ENCODE measurements around the gene ABCD1.

DNA sequence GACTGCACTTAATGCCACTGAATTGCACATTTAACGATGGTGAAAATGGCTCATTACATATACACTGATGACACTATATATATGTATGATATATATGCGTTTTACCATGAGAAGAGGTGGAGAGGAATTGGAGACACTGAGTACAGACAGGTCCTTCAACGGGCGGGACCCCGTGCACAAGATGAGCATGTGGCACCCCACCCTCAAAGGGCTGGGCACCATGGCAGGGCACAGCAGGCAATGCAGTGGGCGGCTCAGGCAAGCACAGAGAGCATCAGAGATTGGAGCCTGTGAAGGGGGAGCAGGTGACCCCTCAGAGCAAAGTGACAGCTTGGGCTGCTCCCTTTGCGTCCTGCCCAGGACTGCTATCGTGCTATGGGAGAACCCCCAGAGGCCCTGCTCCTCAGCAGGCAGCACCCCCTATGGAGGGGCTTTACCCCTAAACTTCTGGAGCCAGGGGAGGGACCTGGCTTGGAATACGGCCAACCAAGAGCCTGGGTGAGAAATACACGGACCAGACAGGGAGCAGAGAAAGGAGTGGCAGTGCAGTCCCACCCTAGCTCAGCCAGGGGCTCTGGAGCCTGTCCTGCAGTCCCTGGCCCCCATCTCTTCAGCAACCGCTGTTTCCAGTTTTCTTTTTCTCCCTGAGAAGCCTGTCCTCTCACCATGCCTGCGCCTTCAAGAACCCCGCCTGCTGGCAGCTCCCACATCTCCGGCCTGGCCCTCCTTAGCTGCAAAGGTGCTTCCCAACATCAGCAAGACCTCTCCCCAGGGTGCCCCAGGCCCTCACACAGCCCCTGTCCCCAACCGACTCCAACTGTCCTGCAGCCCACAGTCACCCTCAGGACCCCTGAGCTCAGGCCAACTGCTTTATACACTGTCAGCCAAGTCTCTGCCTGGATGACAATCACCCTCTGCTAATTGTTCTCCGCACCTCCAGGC lies 26.5 kb upstream of the ABCD1 start:
- TF ChIP-seq, protein P1, sequence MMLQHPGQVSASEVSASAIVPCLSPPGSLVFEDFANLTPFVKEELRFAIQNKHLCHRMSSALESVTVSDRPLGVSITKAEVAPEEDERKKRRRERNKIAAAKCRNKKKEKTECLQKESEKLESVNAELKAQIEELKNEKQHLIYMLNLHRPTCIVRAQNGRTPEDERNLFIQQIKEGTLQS (IDR thresholded peaks at IDR 0.05; ENCODE audit: borderline replicate concordance, extremely low read depth, low read depth, low read length): no peak
- TF ChIP-seq EP300 (IDR thresholded peaks at IDR 0.05; ENCODE audit: borderline replicate concordance in 1 of 2, control insufficient read depth in 1 of 2, low read depth in 2 of 2, low read length in 2 of 2): no peak
- TF ChIP-seq, protein P2, sequence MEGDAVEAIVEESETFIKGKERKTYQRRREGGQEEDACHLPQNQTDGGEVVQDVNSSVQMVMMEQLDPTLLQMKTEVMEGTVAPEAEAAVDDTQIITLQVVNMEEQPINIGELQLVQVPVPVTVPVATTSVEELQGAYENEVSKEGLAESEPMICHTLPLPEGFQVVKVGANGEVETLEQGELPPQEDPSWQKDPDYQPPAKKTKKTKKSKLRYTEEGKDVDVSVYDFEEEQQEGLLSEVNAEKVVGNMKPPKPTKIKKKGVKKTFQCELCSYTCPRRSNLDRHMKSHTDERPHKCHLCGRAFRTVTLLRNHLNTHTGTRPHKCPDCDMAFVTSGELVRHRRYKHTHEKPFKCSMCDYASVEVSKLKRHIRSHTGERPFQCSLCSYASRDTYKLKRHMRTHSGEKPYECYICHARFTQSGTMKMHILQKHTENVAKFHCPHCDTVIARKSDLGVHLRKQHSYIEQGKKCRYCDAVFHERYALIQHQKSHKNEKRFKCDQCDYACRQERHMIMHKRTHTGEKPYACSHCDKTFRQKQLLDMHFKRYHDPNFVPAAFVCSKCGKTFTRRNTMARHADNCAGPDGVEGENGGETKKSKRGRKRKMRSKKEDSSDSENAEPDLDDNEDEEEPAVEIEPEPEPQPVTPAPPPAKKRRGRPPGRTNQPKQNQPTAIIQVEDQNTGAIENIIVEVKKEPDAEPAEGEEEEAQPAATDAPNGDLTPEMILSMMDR (IDR thresholded peaks at IDR 0.05 in 2 of 3, conservative IDR thresholded peaks at IDR 0.05 in 1 of 3; ENCODE audit: control insufficient read depth in 2 of 3, extremely low read depth in 1 of 3, insufficient read depth in 1 of 3, low read depth in 3 of 3, low read length in 3 of 3): no peak
- no peak for TF ChIP-seq POLR2AphosphoS5 (IDR thresholded peaks at IDR 0.05; ENCODE audit: low read length)
- TF ChIP-seq FOXK2 (IDR thresholded peaks at IDR 0.05): no peak
